Upper lobe of left lung (tissue), 4 donors: ENCODE data around the gene SPATA2L.

Source experiments
- POLR2A ChIP-seq, 4 donors: fragments of 450-650 bp; IDR thresholded peaks; one replicate each; pipeline ENCODE4 v1.5.1; 2016 to 2017; ENCODE audit warnings: antibody characterized with exemption in 4 of 4, mild to moderate bottlenecking in 2 of 4
- POLR2AphosphoS5 ChIP-seq, 2 donors: sonication (generic); formaldehyde crosslinking; IDR thresholded peaks; one replicate each; pipeline ENCODE4 v1.5.1; 2017; ENCODE audit warnings: antibody characterized with exemption in 2 of 2
- TF ChIP-seq, protein P1 (sequence below), 6 experiments: fragments of 450-650 bp in 4 of 6; fragments of 200-600 bp in 2 of 6; sonication (generic) in 2 of 6; IDR thresholded peaks; one replicate each; pipeline ENCODE4 v1.5.1; 2016 to 2019; ENCODE audit warnings: antibody characterized with exemption in 6 of 6

DNA sequence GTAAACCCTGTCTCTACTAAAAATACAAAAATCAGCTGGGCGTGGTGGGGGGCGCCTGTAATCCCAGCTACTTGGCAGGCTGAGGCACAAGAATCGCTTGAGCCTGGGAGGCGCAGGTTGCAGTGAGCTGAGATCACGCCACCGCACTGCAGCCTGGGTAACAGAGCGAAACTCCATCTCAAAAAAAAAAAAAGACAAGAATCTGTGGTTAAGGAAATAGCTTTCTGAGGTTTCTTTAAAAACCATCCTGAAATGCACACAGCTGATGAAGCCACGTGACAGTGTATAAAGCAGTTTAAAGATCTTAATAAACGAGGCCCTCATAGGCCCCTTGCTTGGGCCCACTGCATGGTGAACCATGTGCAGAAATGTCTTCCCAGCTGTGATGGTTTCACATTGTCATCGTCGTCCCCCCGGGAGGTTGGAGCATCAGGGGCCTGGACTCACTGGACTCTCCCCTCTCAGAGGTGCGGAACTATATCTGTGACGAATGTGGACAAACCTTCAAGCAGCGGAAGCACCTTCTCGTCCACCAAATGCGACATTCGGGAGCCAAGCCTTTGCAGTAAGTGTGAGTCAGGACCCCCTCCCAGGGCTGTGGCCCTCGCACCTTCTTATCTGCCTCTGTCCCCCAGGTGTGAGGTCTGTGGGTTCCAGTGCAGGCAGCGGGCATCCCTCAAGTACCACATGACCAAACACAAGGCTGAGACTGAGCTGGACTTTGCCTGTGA, 36.0 kb upstream of the SPATA2L start:
- TF ChIP-seq, protein P1, sequence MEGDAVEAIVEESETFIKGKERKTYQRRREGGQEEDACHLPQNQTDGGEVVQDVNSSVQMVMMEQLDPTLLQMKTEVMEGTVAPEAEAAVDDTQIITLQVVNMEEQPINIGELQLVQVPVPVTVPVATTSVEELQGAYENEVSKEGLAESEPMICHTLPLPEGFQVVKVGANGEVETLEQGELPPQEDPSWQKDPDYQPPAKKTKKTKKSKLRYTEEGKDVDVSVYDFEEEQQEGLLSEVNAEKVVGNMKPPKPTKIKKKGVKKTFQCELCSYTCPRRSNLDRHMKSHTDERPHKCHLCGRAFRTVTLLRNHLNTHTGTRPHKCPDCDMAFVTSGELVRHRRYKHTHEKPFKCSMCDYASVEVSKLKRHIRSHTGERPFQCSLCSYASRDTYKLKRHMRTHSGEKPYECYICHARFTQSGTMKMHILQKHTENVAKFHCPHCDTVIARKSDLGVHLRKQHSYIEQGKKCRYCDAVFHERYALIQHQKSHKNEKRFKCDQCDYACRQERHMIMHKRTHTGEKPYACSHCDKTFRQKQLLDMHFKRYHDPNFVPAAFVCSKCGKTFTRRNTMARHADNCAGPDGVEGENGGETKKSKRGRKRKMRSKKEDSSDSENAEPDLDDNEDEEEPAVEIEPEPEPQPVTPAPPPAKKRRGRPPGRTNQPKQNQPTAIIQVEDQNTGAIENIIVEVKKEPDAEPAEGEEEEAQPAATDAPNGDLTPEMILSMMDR (IDR thresholded peaks at IDR 0.05), result no peak
- no peak for TF ChIP-seq POLR2AphosphoS5 (IDR thresholded peaks at IDR 0.05)
- no peak for TF ChIP-seq POLR2A (IDR thresholded peaks at IDR 0.05)
